Lower lobe of right lung (tissue), 2 donors: ENCODE measurements around the gene TTC23. TPM values are rescaled to one million over a fixed set of nuclear protein-coding genes. Genes with fewer than 3 reads are reported as not detected.
A peak's percentile ranks its signal among the peaks of the same experiment; 100 is the strongest.

Source experiments
- ATAC-seq, 2 donors: fragments of 200-7000 bp; cut with Tn5 transposase; one replicate each; pipeline ENCODE4 v1.9.1; 2020 to 2022; ENCODE audit warnings: mild to moderate bottlenecking in 2 of 2, moderate library complexity in 2 of 2
- DNase-seq: peaks from one replicate; pipeline ENCODE4 v3.0.0-alpha.2; 2020
- H3K27ac ChIP-seq: fragments of 200-600 bp; one replicate; pipeline ENCODE4 v1.8.0; 2022
- H3K27me3 ChIP-seq: fragments of 200-600 bp; one replicate; pipeline ENCODE4 v1.8.0; 2022; ENCODE audit warnings: low read depth
- H3K36me3 ChIP-seq: fragments of 200-600 bp; one replicate; pipeline ENCODE4 v1.8.0; 2022; ENCODE audit warnings: mild to moderate bottlenecking
- H3K4me1 ChIP-seq: fragments of 200-600 bp; one replicate; pipeline ENCODE4 v1.8.0; 2022
- H3K4me3 ChIP-seq: fragments of 200-600 bp; one replicate; pipeline ENCODE4 v1.8.0; 2022; ENCODE audit warnings: mild to moderate bottlenecking
- H3K9me3 ChIP-seq: fragments of 200-600 bp; one replicate; pipeline ENCODE4 v1.8.0; 2022
- CTCF ChIP-seq: fragments of 200-600 bp; IDR thresholded peaks from one replicate; pipeline ENCODE4 v1.8.0; 2022; ENCODE audit warnings: antibody characterized with exemption, mild to moderate bottlenecking
- intact Hi-C: fragments of 100-400 bp; cut with DNase I; formaldehyde crosslinking; loops from one replicate; pipeline ENCODE4 v1.11.0; 2022
- total RNA-seq: library from RNA; stranded (reverse); fragmentation: NEBNext Ultra II Directional; extraction: Animal tissue kit (Norgen Biotek cat#: 25700); gene quantifications from one replicate; pipeline ENCODE4 v1.2.1, GENCODE V29; 2021
- donor health status: DM: no; HTN: yes; CAD: no; lungs with severe emphysema.

The TTC23 gene
- total RNA-seq, 1 donor from 2014 or later = 16.4 TPM

DNA sequence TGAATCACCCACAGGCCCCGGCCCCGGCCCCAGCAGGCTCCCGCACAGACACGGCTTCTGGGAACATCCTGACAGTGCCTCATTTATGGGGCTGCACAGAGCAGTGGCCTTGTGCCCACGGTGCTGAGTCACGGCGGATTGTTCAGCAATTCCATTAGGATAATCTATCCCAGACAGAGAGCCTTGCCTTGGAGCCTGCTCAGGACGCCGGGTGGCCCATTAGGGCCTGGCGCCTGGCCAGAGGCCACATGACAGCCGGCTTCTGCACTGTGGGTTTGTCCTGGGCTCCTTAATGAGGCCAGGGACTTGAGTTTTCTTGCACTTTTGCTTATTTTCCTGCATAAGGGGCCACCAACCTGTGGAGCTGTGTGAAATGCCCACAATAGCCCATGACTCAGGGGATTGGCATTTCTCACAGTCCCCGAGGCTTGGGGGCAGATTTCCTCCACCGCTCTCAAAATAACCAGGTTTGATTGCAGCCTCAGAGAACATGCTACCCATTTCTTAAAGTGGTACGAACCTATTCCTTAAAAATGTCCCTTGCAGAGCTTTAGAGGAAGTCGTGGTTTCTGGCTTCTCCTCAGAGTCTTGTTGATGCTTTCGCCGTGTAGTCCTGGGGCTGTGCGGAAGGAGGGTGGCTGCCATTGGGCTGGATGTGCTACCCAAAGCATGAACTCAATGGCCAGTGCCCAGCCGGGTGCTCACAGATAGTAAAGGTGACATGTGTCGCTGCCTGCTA, 125.5 kb downstream of the TTC23 start:
- intact Hi-C loops = no loop called here
- Histone ChIP-seq H3K9me3 (no peaks in the 10 kb centered on the region), H3K36me3 (no peaks in the 10 kb centered on the region), H3K27ac (peak overlapping the region; percentile 73), H3K4me1 (peaks cover 22% of the 10 kb centered on the region), H3K27me3 (no peaks in the 10 kb centered on the region), H3K4me3 (peak overlapping the region; percentile 21)
- DNase-seq (peak; percentile 69), ATAC-seq (peak; percentile 82 to 86)
- TF ChIP-seq CTCF = no peak

GRCh38 chr15:99122831-99123712, 126.3 kb downstream of the TTC23 start:
- TF ChIP-seq CTCF = no peak
- ATAC-seq (peak in 1 of 2 donors; percentile 35), DNase-seq (no peak)
- H3K27ac ChIP-seq = peak overlapping the region; percentile 73
- peaks cover 22% of the 10 kb centered on the region for H3K4me1 ChIP-seq
- H3K9me3 ChIP-seq = no peaks in the 10 kb centered on the region
- H3K36me3 ChIP-seq = no peaks in the 10 kb centered on the region
- intact Hi-C loops = no loop called here
- H3K27me3 ChIP-seq = no peaks in the 10 kb centered on the region
- H3K4me3 ChIP-seq = peak overlapping the region; percentile 21

DNA sequence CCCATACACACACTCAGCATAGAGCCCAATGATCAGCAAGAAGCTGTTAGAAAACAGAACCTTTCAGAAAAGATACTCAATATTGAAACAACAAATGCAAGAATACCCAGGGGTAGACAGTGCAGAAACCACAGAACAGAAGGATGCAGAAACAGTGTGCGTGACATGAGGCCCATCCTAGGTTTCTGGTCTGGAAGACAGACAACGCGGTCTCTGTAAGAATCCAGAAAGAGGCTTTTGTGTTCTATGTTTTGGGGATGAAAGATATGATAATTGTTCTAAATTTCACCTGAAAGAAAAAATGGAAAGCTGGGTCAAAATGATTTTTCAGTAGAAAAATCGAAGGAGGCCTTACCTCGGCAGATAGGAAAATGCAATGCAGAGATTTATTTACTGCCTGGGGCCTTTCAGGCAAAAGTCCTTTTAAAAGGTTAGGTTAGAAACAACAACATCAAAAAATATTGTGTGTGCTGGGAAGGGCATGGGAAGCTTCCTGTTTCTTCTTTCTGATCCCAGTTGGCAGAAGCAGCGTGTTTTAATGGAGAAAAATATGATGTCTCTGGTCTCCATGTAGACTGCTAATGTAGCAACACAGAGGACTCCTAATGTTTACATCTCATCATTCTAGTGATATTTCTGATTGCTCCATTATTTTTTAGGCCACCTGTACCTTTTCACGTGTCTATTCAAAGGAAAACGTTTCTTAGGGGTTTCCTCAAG, 127.5 kb downstream of the TTC23 start:
- H3K4me3 ChIP-seq = no peak overlapping the region
- H3K27me3 ChIP-seq = no peaks in the 10 kb centered on the region
- no peaks in the 10 kb centered on the region for H3K9me3 ChIP-seq
- H3K4me1 ChIP-seq = peaks cover 22% of the 10 kb centered on the region
- ATAC-seq (no peak), DNase-seq (no peak)
- intact Hi-C loops = no loop called here
- H3K36me3 ChIP-seq = no peaks in the 10 kb centered on the region
- H3K27ac ChIP-seq = no peak overlapping the region
- TF ChIP-seq CTCF = no peak

- H3K27ac ChIP-seq = no peak overlapping the region
- peaks cover 22% of the 10 kb centered on the region for H3K4me1 ChIP-seq
- H3K4me3 ChIP-seq = no peak overlapping the region
- H3K9me3 ChIP-seq = no peaks in the 10 kb centered on the region
- TF ChIP-seq CTCF = no peak
- intact Hi-C loops = no loop called here
- H3K36me3 ChIP-seq = no peaks in the 10 kb centered on the region
- H3K27me3 ChIP-seq = no peaks in the 10 kb centered on the region
- ATAC-seq (no peak), DNase-seq (peak; percentile 22)
Observed at GRCh38 chr15:99121207-99121606, 128.2 kb downstream of the TTC23 start.

DNA sequence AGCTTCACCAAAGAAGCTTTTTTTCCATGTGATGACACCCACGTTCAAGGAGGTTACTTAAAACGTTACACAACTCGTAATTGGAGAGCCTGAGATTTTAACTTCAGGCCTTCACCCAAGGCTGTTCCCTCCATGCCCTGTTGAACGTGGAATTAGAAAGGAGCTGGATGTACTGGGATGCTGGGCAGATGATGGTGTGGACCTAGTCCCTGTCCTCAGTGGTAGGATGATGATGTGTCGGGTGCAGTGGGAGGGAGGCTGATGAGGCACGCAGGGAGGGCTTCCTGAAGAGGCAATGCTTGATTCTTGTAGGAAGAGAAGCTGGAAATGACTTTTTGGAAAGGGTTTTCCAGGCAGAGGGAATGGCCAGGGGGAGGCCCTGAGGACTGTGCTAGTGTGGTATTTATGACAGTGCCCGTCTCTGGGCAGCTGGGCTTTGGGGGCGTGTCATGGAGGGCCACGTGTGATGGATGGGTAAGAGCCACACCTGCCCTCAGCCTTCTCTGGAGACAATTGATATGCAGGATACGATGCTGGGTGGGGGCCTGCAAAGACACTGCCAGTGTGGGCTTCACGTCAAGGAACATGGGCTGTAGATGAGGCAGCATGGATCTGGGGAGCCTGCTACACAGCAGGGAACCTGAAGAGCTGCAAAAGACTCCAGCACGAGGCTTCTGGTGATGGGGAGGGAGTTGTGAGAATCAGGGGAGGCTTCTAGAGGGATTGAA, 129.2 kb downstream of the TTC23 start:
- no peaks in the 10 kb centered on the region for H3K9me3 ChIP-seq
- H3K4me3 ChIP-seq = no peak overlapping the region
- no peak overlapping the region for H3K27ac ChIP-seq
- no peak for TF ChIP-seq CTCF
- H3K27me3 ChIP-seq = no peaks in the 10 kb centered on the region
- no peak for ATAC-seq
- H3K4me1 ChIP-seq = peaks cover 22% of the 10 kb centered on the region
- intact Hi-C loops = no loop called here
- peak; percentile 22 for DNase-seq
- H3K36me3 ChIP-seq = no peaks in the 10 kb centered on the region
